ENCODE data around the gene UBTF.

The UBTF gene

GRCh38 chr17:44219616-44220212, at the start of gene UBTF:
Gene UBTF (minus strand): TSS chr17:44219675. CDS start chr17:44218229, 1,446 bp downstream.
- H3K4me1 ChIP-seq (ENCODE audit: control insufficient read depth, insufficient read depth, low read length), result peaks cover 11% of the 10 kb centered on the region
- TF ChIP-seq ZSCAN18 (tag by site-specific recombination; IDR thresholded peaks at IDR 0.05) (no peak), ZNF302 (tag by site-specific recombination; IDR thresholded peaks at IDR 0.05; ENCODE audit: low read depth) (no peak), GLIS1 (tag by site-specific recombination; IDR thresholded peaks at IDR 0.05) (peak; percentile 74; the same call in 1 of the 2 replicates), ZNF398 (tag by site-specific recombination; IDR thresholded peaks at IDR 0.05) (peak; percentile 89), IKZF3 (tag by site-specific recombination; IDR thresholded peaks at IDR 0.05) (0 out of 2 replicates have a peak, but pooled peaks have one; percentile 7), ZNF544 (tag by site-specific recombination; IDR thresholded peaks at IDR 0.05) (no peak)
- ChIA-PET CTCF (interaction anchor here (0.7 to 4.4 kb wide), 4 partner anchors 12 to 459 kb away, joined by 3 to 33 read pairs (median 8); no protein-coding TSS in a partner anchor), POLR2A (interaction anchor here (0.6 to 3.4 kb wide), 18 partner anchors 9 to 711 kb away, joined by 3 to 38 read pairs (median 6); partner anchors contain the start of genes ATXN7L3, DBF4B, GRN and HDAC5)
- H3K36me3 ChIP-seq (ENCODE audit: control insufficient read depth in 2 of 2, insufficient read depth in 1 of 2, low read length in 2 of 2), result peaks cover 10 to 27% of the 10 kb centered on the region in 2 experiments; a peak in 2 of 3 replicates
- H3K9me3 ChIP-seq (ENCODE audit: control insufficient read depth, insufficient read depth, low read depth, low read length), result no peaks in the 10 kb centered on the region
- H3K27ac ChIP-seq (ENCODE audit: extremely low read depth, low read depth, low read length), result peak within 1 kb of the TSS; percentile 100
- H3K4me3 ChIP-seq (ENCODE audit: low read depth, low read length), result peak within 1 kb of the TSS; percentile 79

- ChIA-PET CTCF (no interaction called here), POLR2A (interaction anchor here (0.9 kb wide), 1 partner anchor 10 kb away, joined by 3 read pairs; no protein-coding TSS in a partner anchor)
- Histone ChIP-seq H3K4me3 (ENCODE audit: low read depth, low read length) (no peak overlapping the region), H3K9me3 (ENCODE audit: control insufficient read depth, insufficient read depth, low read depth, low read length) (no peaks in the 10 kb centered on the region), H3K36me3 (ENCODE audit: control insufficient read depth in 2 of 2, insufficient read depth in 1 of 2, low read length in 2 of 2) (no peaks in the 10 kb centered on the region), H3K27ac (ENCODE audit: extremely low read depth, low read depth, low read length) (no peak overlapping the region), H3K4me1 (ENCODE audit: control insufficient read depth, insufficient read depth, low read length) (no peaks in the 10 kb centered on the region)
- TF ChIP-seq ZNF341 (tag by site-specific recombination; IDR thresholded peaks at IDR 0.05; ENCODE audit: low read depth), result no peak
- TF ChIP-seq ZNF548 (tag by site-specific recombination; IDR thresholded peaks at IDR 0.05), result no peak
- no peak for TF ChIP-seq ZNF704 (tag by site-specific recombination; IDR thresholded peaks at IDR 0.05)
These were observed 49.4 kb upstream of the UBTF start for GRCh38 chr17:44268709-44269534.

- ChIA-PET CTCF (interaction anchor here (0.8 kb wide), 1 partner anchor 77 kb away, joined by 3 read pairs; the partner anchor contains the start of gene GRN), POLR2A (interaction anchor here (0.9 kb wide), 1 partner anchor 11 kb away, joined by 3 read pairs; no protein-coding TSS in a partner anchor)
- H3K27ac ChIP-seq (ENCODE audit: extremely low read depth, low read depth, low read length), result no peak within 1 kb of the TSS
- TF ChIP-seq ZNF629 (tag by site-specific recombination; IDR thresholded peaks at IDR 0.05), result no peak
- no peak for TF ChIP-seq ZNF600 (tag by site-specific recombination; IDR thresholded peaks at IDR 0.05)
- no peak for TF ChIP-seq BCL11B (tag by site-specific recombination; IDR thresholded peaks at IDR 0.05; ENCODE audit: low read depth)
- no peak for TF ChIP-seq ZNF19 (tag by site-specific recombination; IDR thresholded peaks at IDR 0.05; ENCODE audit: low read depth)
- TF ChIP-seq ZNF24 (tag by site-specific recombination; IDR thresholded peaks at IDR 0.05), result no peak
- no peak for TF ChIP-seq ZNF146 (tag by site-specific recombination; IDR thresholded peaks at IDR 0.05)
- TF ChIP-seq ZNF624 (tag by site-specific recombination; IDR thresholded peaks at IDR 0.05), result no peak
- TF ChIP-seq ZNF362 (tag by site-specific recombination; IDR thresholded peaks at IDR 0.05), result no peak
- no peak for TF ChIP-seq ZNF645 (tag by site-specific recombination; IDR thresholded peaks at IDR 0.05)
- no peak for TF ChIP-seq ZNF2 (tag by site-specific recombination; IDR thresholded peaks at IDR 0.05)
- no peak for TF ChIP-seq KLF7 (tag by site-specific recombination; IDR thresholded peaks at IDR 0.05; ENCODE audit: borderline replicate concordance)
- TF ChIP-seq ZNF274 (IDR thresholded peaks at IDR 0.05; ENCODE audit: low read length), result no peak
- no peak for TF ChIP-seq ZNF274 (tag by site-specific recombination; IDR thresholded peaks at IDR 0.05; ENCODE audit: borderline replicate concordance)
These were observed 48.5 kb upstream of the UBTF start, which contains the start of gene SLC4A1 for GRCh38 chr17:44267818-44268490. Gene SLC4A1 (minus strand): TSS chr17:44268135. CDS start chr17:44262866, 5,269 bp downstream.

More at GRCh38 chr17:44267818-44268490, 48.5 kb upstream of the UBTF start, which contains the start of gene SLC4A1:
- Histone ChIP-seq H3K9me3 (ENCODE audit: control insufficient read depth, insufficient read depth, low read depth, low read length) (no peaks in the 10 kb centered on the region), H3K36me3 (ENCODE audit: control insufficient read depth in 2 of 2, insufficient read depth in 1 of 2, low read length in 2 of 2) (no peaks in the 10 kb centered on the region), H3K4me3 (ENCODE audit: low read depth, low read length) (no peak within 1 kb of the TSS), H3K4me1 (ENCODE audit: control insufficient read depth, insufficient read depth, low read length) (no peaks in the 10 kb centered on the region)

All from HEK293 (cell line).